ENCODE measurements around the gene PXT1.
"Not testable (repeated sequence)": the region's sequence is repeated elsewhere in the genome, so short reads cannot be mapped to it uniquely, and the experiment has no call there.

The PXT1 gene

GRCh38 chr6:36419310-36419709 is 23.3 kb downstream of the PXT1 start:
- Histone ChIP-seq H3K4me2 (no peak overlapping the region), H3K27ac (no peak overlapping the region)
- no peak for TF ChIP-seq CTCF (conservative IDR thresholded peaks at IDR 0.05; ENCODE audit: low read depth, low read length)

GRCh38 chr6:36418558-36418957 is 24.1 kb downstream of the PXT1 start:
- H3K4me2 ChIP-seq, result no peak overlapping the region
- TF ChIP-seq CTCF (conservative IDR thresholded peaks at IDR 0.05; ENCODE audit: low read depth, low read length), result no peak
- no peak overlapping the region for H3K27ac ChIP-seq
- H3K9ac ChIP-seq, result no peak overlapping the region
- no peaks in the 10 kb centered on the region for H3K36me3 ChIP-seq (ENCODE audit: insufficient read depth)
- no peaks in the 10 kb centered on the region for H3K79me2 ChIP-seq (ENCODE audit: insufficient read depth, low read depth)
- H3K4me1 ChIP-seq (ENCODE audit: low read depth, poor library complexity, severe bottlenecking), result peaks cover 6% of the 10 kb centered on the region
- no peak overlapping the region for H2AFZ ChIP-seq (ENCODE audit: low read depth)
- H3K27me3 ChIP-seq (ENCODE audit: insufficient read depth, low read depth), result no peaks in the 10 kb centered on the region
- no peaks in the 10 kb centered on the region for H4K20me1 ChIP-seq (ENCODE audit: insufficient read depth)
- H3K4me3 ChIP-seq (IDR thresholded peaks at IDR 0.05; ENCODE audit: insufficient read depth, low read depth, low read length), result no peak overlapping the region

More at GRCh38 chr6:36419310-36419709, 23.3 kb downstream of the PXT1 start:
- no peak overlapping the region for H3K4me3 ChIP-seq (IDR thresholded peaks at IDR 0.05; ENCODE audit: insufficient read depth, low read depth, low read length)
- H4K20me1 ChIP-seq (ENCODE audit: insufficient read depth), result no peaks in the 10 kb centered on the region
- H3K27me3 ChIP-seq (ENCODE audit: insufficient read depth, low read depth), result no peaks in the 10 kb centered on the region
- H3K4me1 ChIP-seq (ENCODE audit: low read depth, poor library complexity, severe bottlenecking), result peaks cover 11% of the 10 kb centered on the region
- no peak overlapping the region for H3K9ac ChIP-seq
- H3K79me2 ChIP-seq (ENCODE audit: insufficient read depth, low read depth), result no peaks in the 10 kb centered on the region
- no peak overlapping the region for H2AFZ ChIP-seq (ENCODE audit: low read depth)
- no peaks in the 10 kb centered on the region for H3K36me3 ChIP-seq (ENCODE audit: insufficient read depth)

- Histone ChIP-seq H3K27me3 (ENCODE audit: insufficient read depth, low read depth) (no peaks in the 10 kb centered on the region), H3K36me3 (ENCODE audit: insufficient read depth) (no peaks in the 10 kb centered on the region), H2AFZ (ENCODE audit: low read depth) (no peak overlapping the region), H3K4me1 (ENCODE audit: low read depth, poor library complexity, severe bottlenecking) (no peaks in the 10 kb centered on the region), H4K20me1 (ENCODE audit: insufficient read depth) (no peaks in the 10 kb centered on the region), H3K9ac (no peak overlapping the region), H3K79me2 (ENCODE audit: insufficient read depth, low read depth) (no peaks in the 10 kb centered on the region), H3K4me3 (IDR thresholded peaks at IDR 0.05; ENCODE audit: insufficient read depth, low read depth, low read length) (no peak overlapping the region), H3K27ac (no peak overlapping the region), H3K4me2 (no peak overlapping the region)
- TF ChIP-seq CTCF (conservative IDR thresholded peaks at IDR 0.05; ENCODE audit: low read depth, low read length), result no peak
Measured at GRCh38 chr6:36414481-36414880, 28.2 kb downstream of the PXT1 start.

GRCh38 chr6:36413489-36414480 is 28.9 kb downstream of the PXT1 start:
- TF ChIP-seq CTCF (conservative IDR thresholded peaks at IDR 0.05; ENCODE audit: low read depth, low read length), result no peak
- H3K79me2 ChIP-seq (ENCODE audit: insufficient read depth, low read depth), result no peaks in the 10 kb centered on the region
- H4K20me1 ChIP-seq (ENCODE audit: insufficient read depth), result no peaks in the 10 kb centered on the region
- H3K27ac ChIP-seq, result no peak overlapping the region
- H2AFZ ChIP-seq (ENCODE audit: low read depth), result no peak overlapping the region
- no peak overlapping the region for H3K9ac ChIP-seq
- H3K4me3 ChIP-seq (IDR thresholded peaks at IDR 0.05; ENCODE audit: insufficient read depth, low read depth, low read length), result no peak overlapping the region
- H3K36me3 ChIP-seq (ENCODE audit: insufficient read depth), result no peaks in the 10 kb centered on the region
- H3K4me2 ChIP-seq, result no peak overlapping the region
- no peaks in the 10 kb centered on the region for H3K27me3 ChIP-seq (ENCODE audit: insufficient read depth, low read depth)
- no peaks in the 10 kb centered on the region for H3K4me1 ChIP-seq (ENCODE audit: low read depth, poor library complexity, severe bottlenecking)

- not testable (repeated sequence) for H3K27me3 ChIP-seq (ENCODE audit: insufficient read depth, low read depth); H3K9ac ChIP-seq; H3K79me2 ChIP-seq (ENCODE audit: insufficient read depth, low read depth); H3K4me2 ChIP-seq; H4K20me1 ChIP-seq (ENCODE audit: insufficient read depth); H3K36me3 ChIP-seq (ENCODE audit: insufficient read depth); H2AFZ ChIP-seq (ENCODE audit: low read depth); H3K4me3 ChIP-seq (IDR thresholded peaks at IDR 0.05; ENCODE audit: insufficient read depth, low read depth, low read length); H3K4me1 ChIP-seq (ENCODE audit: low read depth, poor library complexity, severe bottlenecking); H3K27ac ChIP-seq
Measured at GRCh38 chr6:36409718-36410117, 32.9 kb downstream of the PXT1 start.

Measured in KMS-11 (cell line).